Measurements from ENCODE around the gene FNDC3B.

Gene FNDC3B

GRCh38 chr3:172302203-172302602 is 262.8 kb downstream of the FNDC3B start:
- no peak overlapping the region for H3K4me3 ChIP-seq (ENCODE audit: low read depth, low read length)
- TF ChIP-seq, protein P1, sequence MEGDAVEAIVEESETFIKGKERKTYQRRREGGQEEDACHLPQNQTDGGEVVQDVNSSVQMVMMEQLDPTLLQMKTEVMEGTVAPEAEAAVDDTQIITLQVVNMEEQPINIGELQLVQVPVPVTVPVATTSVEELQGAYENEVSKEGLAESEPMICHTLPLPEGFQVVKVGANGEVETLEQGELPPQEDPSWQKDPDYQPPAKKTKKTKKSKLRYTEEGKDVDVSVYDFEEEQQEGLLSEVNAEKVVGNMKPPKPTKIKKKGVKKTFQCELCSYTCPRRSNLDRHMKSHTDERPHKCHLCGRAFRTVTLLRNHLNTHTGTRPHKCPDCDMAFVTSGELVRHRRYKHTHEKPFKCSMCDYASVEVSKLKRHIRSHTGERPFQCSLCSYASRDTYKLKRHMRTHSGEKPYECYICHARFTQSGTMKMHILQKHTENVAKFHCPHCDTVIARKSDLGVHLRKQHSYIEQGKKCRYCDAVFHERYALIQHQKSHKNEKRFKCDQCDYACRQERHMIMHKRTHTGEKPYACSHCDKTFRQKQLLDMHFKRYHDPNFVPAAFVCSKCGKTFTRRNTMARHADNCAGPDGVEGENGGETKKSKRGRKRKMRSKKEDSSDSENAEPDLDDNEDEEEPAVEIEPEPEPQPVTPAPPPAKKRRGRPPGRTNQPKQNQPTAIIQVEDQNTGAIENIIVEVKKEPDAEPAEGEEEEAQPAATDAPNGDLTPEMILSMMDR (IDR thresholded peaks at IDR 0.05; ENCODE audit: insufficient read depth, low read depth, low read length, missing control alignments) = no peak
- no peak for DNase-seq (ENCODE audit: low read depth)

GRCh38 chr3:172303181-172303580 is 263.8 kb downstream of the FNDC3B start:
- DNase-seq (ENCODE audit: low read depth) = no peak
- TF ChIP-seq, protein P1 (IDR thresholded peaks at IDR 0.05; ENCODE audit: insufficient read depth, low read depth, low read length, missing control alignments) = no peak
- no peak overlapping the region for H3K4me3 ChIP-seq (ENCODE audit: low read depth, low read length)

DNA sequence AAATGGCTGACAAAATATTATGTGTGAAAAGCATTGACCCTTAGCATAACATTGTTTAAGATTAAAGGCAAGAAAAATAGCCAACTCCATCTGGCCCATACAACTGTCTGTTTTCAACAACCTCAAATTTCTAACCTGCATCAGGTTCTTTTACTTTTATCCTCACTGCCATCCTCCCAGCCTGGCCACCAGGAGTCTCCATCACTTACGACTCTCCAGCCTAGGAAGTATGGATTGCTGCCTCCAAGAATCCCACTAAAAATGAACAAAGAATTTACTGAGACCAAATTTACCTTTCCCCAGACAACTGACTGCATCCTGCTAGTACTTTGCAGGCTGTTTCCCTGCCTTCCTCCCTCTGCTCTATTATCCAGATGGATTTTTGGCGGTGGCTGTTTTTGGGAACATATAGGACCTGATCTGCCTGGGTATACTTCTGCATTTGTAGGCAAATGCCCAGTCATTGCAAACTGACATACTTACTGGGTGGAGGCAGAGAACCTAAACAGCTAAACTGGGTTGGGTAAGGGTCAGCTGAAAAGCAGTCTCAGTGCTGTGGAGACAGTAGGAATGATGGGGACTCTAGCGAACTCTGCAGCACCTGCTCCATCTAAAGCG is 264.7 kb downstream of the FNDC3B start:
- DNase-seq (ENCODE audit: low read depth) = no peak
- TF ChIP-seq, protein P1 (IDR thresholded peaks at IDR 0.05; ENCODE audit: insufficient read depth, low read depth, low read length, missing control alignments) = no peak

DNA sequence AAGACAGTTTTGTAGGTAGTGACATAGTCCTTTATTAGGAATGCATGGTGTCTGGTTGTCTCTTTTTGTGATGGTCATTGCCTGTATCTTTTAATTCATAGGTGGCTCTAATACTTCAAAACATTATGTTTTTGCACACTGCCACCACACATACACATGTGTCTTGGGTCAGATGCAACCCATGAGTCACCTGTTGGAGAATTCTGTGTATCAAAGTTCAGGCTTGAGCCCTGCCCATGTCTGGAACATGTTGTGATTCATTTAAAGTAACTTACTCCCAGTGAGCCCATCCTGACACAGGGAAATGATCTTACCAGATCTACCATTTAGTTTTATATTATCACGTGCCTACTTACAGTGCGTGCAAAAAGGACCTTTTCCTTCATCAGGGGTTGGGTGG is 266.2 kb downstream of the FNDC3B start:
- TF ChIP-seq, protein P1 (IDR thresholded peaks at IDR 0.05; ENCODE audit: insufficient read depth, low read depth, low read length, missing control alignments) = no peak
- no peak overlapping the region for H3K4me3 ChIP-seq (ENCODE audit: low read depth, low read length)
- no peak for DNase-seq (ENCODE audit: low read depth)

More for the DNA sequence above, 264.7 kb downstream of the FNDC3B start:
- no peak overlapping the region for H3K4me3 ChIP-seq (ENCODE audit: low read depth, low read length)

- no peak overlapping the region for H3K4me3 ChIP-seq (ENCODE audit: low read depth, low read length)
- TF ChIP-seq, protein P1 (IDR thresholded peaks at IDR 0.05; ENCODE audit: insufficient read depth, low read depth, low read length, missing control alignments) = no peak
- DNase-seq (ENCODE audit: low read depth) = no peak
Measured at GRCh38 chr3:172305974-172306373, 266.6 kb downstream of the FNDC3B start.

- DNase-seq (ENCODE audit: low read depth) = no peak
- H3K4me3 ChIP-seq (ENCODE audit: low read depth, low read length) = no peak overlapping the region
- TF ChIP-seq, protein P1 (IDR thresholded peaks at IDR 0.05; ENCODE audit: insufficient read depth, low read depth, low read length, missing control alignments) = no peak
Measured at GRCh38 chr3:172307141-172307560, 267.8 kb downstream of the FNDC3B start.

- TF ChIP-seq, protein P1 (IDR thresholded peaks at IDR 0.05; ENCODE audit: insufficient read depth, low read depth, low read length, missing control alignments) = no peak
- no peak for DNase-seq (ENCODE audit: low read depth)
- no peak overlapping the region for H3K4me3 ChIP-seq (ENCODE audit: low read depth, low read length)
Measured at GRCh38 chr3:172309059-172309458, 269.7 kb downstream of the FNDC3B start.
